ENCODE results near the gene NTMT1.

DNA sequence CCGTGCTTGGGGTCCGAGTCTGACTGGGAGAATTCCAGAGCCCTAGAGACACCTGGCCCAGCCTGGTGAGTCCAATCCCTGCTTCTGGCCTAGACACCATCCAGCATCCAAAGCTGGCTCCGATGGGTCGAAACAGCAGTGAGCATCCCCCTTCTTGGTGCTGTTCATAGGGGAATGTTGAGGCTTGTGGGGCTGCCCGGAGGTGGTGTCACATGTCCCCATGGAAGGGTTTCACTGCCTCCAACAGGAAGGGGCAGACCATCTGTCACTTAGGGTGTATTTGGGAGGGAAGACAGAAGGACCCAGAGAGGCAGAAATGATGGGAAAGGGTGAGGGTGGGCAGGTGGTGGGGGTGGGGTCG, 19.0 kb upstream of the NTMT1 start:
- no peak for TF ChIP-seq POLR2A (IDR thresholded peaks at IDR 0.05)
- TF ChIP-seq, protein P1, sequence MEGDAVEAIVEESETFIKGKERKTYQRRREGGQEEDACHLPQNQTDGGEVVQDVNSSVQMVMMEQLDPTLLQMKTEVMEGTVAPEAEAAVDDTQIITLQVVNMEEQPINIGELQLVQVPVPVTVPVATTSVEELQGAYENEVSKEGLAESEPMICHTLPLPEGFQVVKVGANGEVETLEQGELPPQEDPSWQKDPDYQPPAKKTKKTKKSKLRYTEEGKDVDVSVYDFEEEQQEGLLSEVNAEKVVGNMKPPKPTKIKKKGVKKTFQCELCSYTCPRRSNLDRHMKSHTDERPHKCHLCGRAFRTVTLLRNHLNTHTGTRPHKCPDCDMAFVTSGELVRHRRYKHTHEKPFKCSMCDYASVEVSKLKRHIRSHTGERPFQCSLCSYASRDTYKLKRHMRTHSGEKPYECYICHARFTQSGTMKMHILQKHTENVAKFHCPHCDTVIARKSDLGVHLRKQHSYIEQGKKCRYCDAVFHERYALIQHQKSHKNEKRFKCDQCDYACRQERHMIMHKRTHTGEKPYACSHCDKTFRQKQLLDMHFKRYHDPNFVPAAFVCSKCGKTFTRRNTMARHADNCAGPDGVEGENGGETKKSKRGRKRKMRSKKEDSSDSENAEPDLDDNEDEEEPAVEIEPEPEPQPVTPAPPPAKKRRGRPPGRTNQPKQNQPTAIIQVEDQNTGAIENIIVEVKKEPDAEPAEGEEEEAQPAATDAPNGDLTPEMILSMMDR (IDR thresholded peaks at IDR 0.05): no peak
